SK-N-SH treated with all-trans-retinoic acid at 6 μM for 48 hours (cell line): ENCODE measurements around the gene PRKAR1B.

Experiments used
- ATAC-seq: fragments of 200-7000 bp; cut with Tn5 transposase; 3 replicates; pipeline ENCODE4 v1.9.1; 2020; ENCODE audit warnings: mild to moderate bottlenecking, moderate library complexity
- ARNTL ChIP-seq: fragments of 450-650 bp; formaldehyde crosslinking; IDR thresholded peaks from 2 replicates; pipeline ENCODE4 v1.5.0; 2020; ENCODE audit warnings: low read depth, mild to moderate bottlenecking, moderate library complexity, borderline replicate concordance
- BACH2 ChIP-seq: fragments of 250-450 bp; sonication (Bioruptor Pico); IDR thresholded peaks from 2 replicates; pipeline ENCODE4 v1.9.0; 2021; ENCODE audit warnings: mild to moderate bottlenecking, borderline replicate concordance
- CSDC2 ChIP-seq: fragments of 250-450 bp; sonication (Bioruptor Pico); IDR thresholded peaks from 2 replicates; pipeline ENCODE4 v1.5.0; 2020; ENCODE audit warnings: mild to moderate bottlenecking, moderate library complexity
- CSRNP3 ChIP-seq: fragments of 250-450 bp; sonication (Bioruptor Pico); IDR thresholded peaks from 2 replicates; pipeline ENCODE4 v1.5.1; 2021; ENCODE audit warnings: mild to moderate bottlenecking, moderate library complexity
- ESRRG ChIP-seq: fragments of 250-450 bp; sonication (Bioruptor Pico); IDR thresholded peaks from 2 replicates; pipeline ENCODE4 v1.6.1; 2021; ENCODE audit warnings: mild to moderate bottlenecking
- GLIS3 ChIP-seq: fragments of 250-450 bp; sonication (Bioruptor Pico); IDR thresholded peaks from 2 replicates; pipeline ENCODE4 v1.5.0; 2020; ENCODE audit warnings: mild to moderate bottlenecking, moderate library complexity
- ISL1 ChIP-seq: fragments of 250-450 bp; sonication (Bioruptor Pico); IDR thresholded peaks from 2 replicates; pipeline ENCODE4 v2.1.2; 2022; ENCODE audit warnings: mild to moderate bottlenecking, moderate library complexity
- PATZ1 ChIP-seq: fragments of 250-450 bp; sonication (Bioruptor Pico); IDR thresholded peaks from 2 replicates; pipeline ENCODE4 v1.8.0; 2020; ENCODE audit warnings: mild to moderate bottlenecking, moderate library complexity, borderline replicate concordance
- POU6F1 ChIP-seq: fragments of 250-450 bp; sonication (Bioruptor Pico); IDR thresholded peaks from 2 replicates; pipeline ENCODE4 v1.8.0; 2021; ENCODE audit warnings: low read depth, mild to moderate bottlenecking, moderate library complexity, borderline replicate concordance
- PPARA ChIP-seq: fragments of 250-450 bp; sonication (Bioruptor Pico); IDR thresholded peaks from 2 replicates; pipeline ENCODE4 v1.5.0; 2020; ENCODE audit warnings: mild to moderate bottlenecking, borderline replicate concordance
- RARB ChIP-seq: fragments of 250-450 bp; sonication (Bioruptor Pico); IDR thresholded peaks from 2 replicates; pipeline ENCODE4 v1.8.0; 2021; ENCODE audit warnings: mild to moderate bottlenecking, moderate library complexity
- SNAI2 ChIP-seq: fragments of 250-450 bp; sonication (Bioruptor Pico); IDR thresholded peaks from 2 replicates; pipeline ENCODE4 v1.5.0; 2020; ENCODE audit warnings: mild to moderate bottlenecking, moderate library complexity
- TCF4 ChIP-seq: fragments of 250-450 bp; sonication (Bioruptor Pico); IDR thresholded peaks from 2 replicates; pipeline ENCODE4 v1.8.0; 2021; ENCODE audit warnings: mild to moderate bottlenecking, moderate library complexity, borderline replicate concordance
- TOX ChIP-seq: fragments of 250-450 bp; sonication (Bioruptor Pico); IDR thresholded peaks from 2 replicates; pipeline ENCODE4 v1.8.0; 2021; ENCODE audit warnings: mild to moderate bottlenecking, moderate library complexity, borderline replicate concordance
- TSHZ2 ChIP-seq: fragments of 250-450 bp; sonication (Bioruptor Pico); IDR thresholded peaks from 2 replicates; pipeline ENCODE4 v1.5.0; 2020; ENCODE audit warnings: mild to moderate bottlenecking, moderate library complexity
- ZFP3 ChIP-seq: fragments of 250-450 bp; sonication (Bioruptor Pico); IDR thresholded peaks from 2 replicates; pipeline ENCODE4 v1.5.0; 2020; ENCODE audit warnings: mild to moderate bottlenecking, moderate library complexity
- ZFP30 ChIP-seq: fragments of 450-650 bp; formaldehyde crosslinking; IDR thresholded peaks from 2 replicates; pipeline ENCODE4 v1.5.0; 2022; ENCODE audit warnings: mild to moderate bottlenecking, moderate library complexity
- ZNF565 ChIP-seq: fragments of 450-650 bp; formaldehyde crosslinking; conservative IDR thresholded peaks from 2 replicates; pipeline ENCODE4 v1.5.0; 2020; ENCODE audit warnings: low read depth, mild to moderate bottlenecking, moderate library complexity
- ZNF70 ChIP-seq: fragments of 450-650 bp; formaldehyde crosslinking; IDR thresholded peaks from 2 replicates; pipeline ENCODE4 v1.5.0; 2020; ENCODE audit warnings: mild to moderate bottlenecking, moderate library complexity
- ZNF8 ChIP-seq: fragments of 450-650 bp; formaldehyde crosslinking; IDR thresholded peaks from 2 replicates; pipeline ENCODE4 v1.5.0; 2020; ENCODE audit warnings: mild to moderate bottlenecking, moderate library complexity

Gene PRKAR1B

GRCh38 chr7:610531-611280 lies 116.4 kb downstream of the PRKAR1B start:
- no peak for ATAC-seq
- TF ChIP-seq PATZ1 (CRISPR knock-in tag) (no peak), ZNF8 (CRISPR knock-in tag) (no peak), TOX (CRISPR knock-in tag) (no peak), ARNTL (CRISPR knock-in tag) (no peak), ZFP3 (CRISPR knock-in tag) (no peak), PPARA (CRISPR knock-in tag) (no peak)

GRCh38 chr7:610141-610530 lies 116.9 kb downstream of the PRKAR1B start:
- no peak for TF ChIP-seq ZNF70 (CRISPR knock-in tag)
- no peak for TF ChIP-seq TSHZ2
- TF ChIP-seq CSDC2 (CRISPR knock-in tag) = no peak
- ATAC-seq = no peak

DNA sequence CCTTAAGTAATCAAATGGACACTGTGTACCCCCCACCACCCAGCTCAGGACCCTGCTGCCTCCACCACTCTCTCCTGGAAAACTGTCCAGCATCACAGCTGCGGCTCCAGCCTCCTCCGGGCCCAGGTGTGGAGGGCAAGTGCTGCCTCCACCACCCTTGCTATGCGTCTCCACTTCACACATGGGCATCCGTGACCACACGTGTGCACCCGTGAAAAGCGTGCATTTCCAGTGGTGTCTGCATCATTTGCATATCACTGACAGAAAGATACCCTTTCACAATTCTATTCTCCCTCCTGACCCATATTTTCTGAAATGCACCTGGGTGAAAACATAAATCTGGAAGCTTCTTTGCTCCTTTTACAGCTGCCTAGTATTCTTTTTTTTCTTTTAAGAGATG lies 117.7 kb downstream of the PRKAR1B start:
- TF ChIP-seq ZNF70 (CRISPR knock-in tag) (no peak), PATZ1 (CRISPR knock-in tag) (no peak), BACH2 (no peak), GLIS3 (CRISPR knock-in tag) (no peak), TSHZ2 (no peak), ZNF8 (CRISPR knock-in tag) (no peak), ZFP30 (CRISPR knock-in tag) (no peak), ARNTL (CRISPR knock-in tag) (no peak), TOX (CRISPR knock-in tag) (no peak), POU6F1 (CRISPR knock-in tag) (no peak), SNAI2 (no peak), ESRRG (no peak), CSDC2 (CRISPR knock-in tag) (no peak), ZNF565 (CRISPR knock-in tag) (no peak), TCF4 (CRISPR knock-in tag) (no peak), ZFP3 (CRISPR knock-in tag) (no peak), CSRNP3 (no peak), ISL1 (no peak), RARB (CRISPR knock-in tag) (no peak)
- ATAC-seq = no peak
